Neuronal stem cell (in vitro differentiated cells): ENCODE results near the gene GCHFR.

Experiments
- DNase-seq: peaks from one replicate; pipeline ENCODE4 v3.0.0-alpha.2; 2013; ENCODE audit warnings: low spot score
- H2AFZ ChIP-seq: one replicate; pipeline ENCODE4 v1.6.1; 2013; ENCODE audit warnings: mild to moderate bottlenecking, low read length, inconsistent platforms
- H2AK5ac ChIP-seq: 2 replicates; pipeline ENCODE4 v1.6.1; 2013; ENCODE audit warnings: low read depth, mild to moderate bottlenecking, inconsistent platforms, low read length, moderate library complexity, mixed read lengths
- H2BK120ac ChIP-seq: 2 replicates; pipeline ENCODE4 v1.6.1; 2013; ENCODE audit warnings: low read depth, mild to moderate bottlenecking, inconsistent platforms, low read length, moderate library complexity, mixed read lengths
- H2BK12ac ChIP-seq: one replicate; pipeline ENCODE4 v1.6.1; 2013; ENCODE audit warnings: low read length, inconsistent platforms
- H2BK15ac ChIP-seq: 2 replicates; pipeline ENCODE4 v1.6.1; 2013; ENCODE audit warnings: mild to moderate bottlenecking, low read length, inconsistent platforms, mixed read lengths
- H2BK5ac ChIP-seq: one replicate; pipeline ENCODE4 v1.6.1; 2013; ENCODE audit warnings: inconsistent platforms, mild to moderate bottlenecking, low read length, moderate library complexity
- H3K14ac ChIP-seq: one replicate; pipeline ENCODE4 v1.6.1; 2013; ENCODE audit warnings: low read length, inconsistent platforms
- H3K18ac ChIP-seq: 2 replicates; pipeline ENCODE4 v1.6.1; 2013; ENCODE audit warnings: low read length, inconsistent platforms
- H3K23ac ChIP-seq: 2 replicates; pipeline ENCODE4 v1.6.1; 2013; ENCODE audit warnings: low read depth, mild to moderate bottlenecking, mixed read lengths, low read length, inconsistent platforms; ENCODE audit not compliant: poor library complexity
- H3K27ac ChIP-seq: replicated peaks from 3 replicates; pipeline ENCODE4 v1.5.1; 2013; ENCODE audit warnings: low read length, inconsistent platforms
- H3K27me3 ChIP-seq, 3 experiments: 2 replicates each; pipeline ENCODE4 v1.6.1; 2013; ENCODE audit warnings: low read length in 3 of 3, mild to moderate bottlenecking in 2 of 3, inconsistent platforms in 1 of 3, low read depth in 1 of 3, mixed read lengths in 1 of 3, moderate library complexity in 1 of 3; ENCODE audit not compliant: control insufficient read depth in 3 of 3, insufficient read depth in 3 of 3
- H3K36me3 ChIP-seq, 2 donors: replicated peaks in 1 of 2; 2 replicates each; pipeline ENCODE4 v1.6.1; 2013; ENCODE audit warnings: low read length in 2 of 2; ENCODE audit not compliant: control insufficient read depth in 2 of 2, insufficient read depth in 2 of 2
- H3K4ac ChIP-seq: 2 replicates; pipeline ENCODE4 v1.6.1; 2013; ENCODE audit warnings: inconsistent platforms, mild to moderate bottlenecking, low read length, moderate library complexity
- H3K4me1 ChIP-seq, 2 donors: 1 replicate in 1 of 2; 2 replicates in 1 of 2; pipeline ENCODE4 v1.6.1; 2013; ENCODE audit warnings: low read length in 2 of 2, low read depth in 1 of 2; ENCODE audit not compliant: control insufficient read depth in 2 of 2, insufficient read depth in 1 of 2
- H3K4me2 ChIP-seq: one replicate; pipeline ENCODE4 v1.6.1; 2013; ENCODE audit warnings: mild to moderate bottlenecking, low read length, inconsistent platforms; ENCODE audit not compliant: insufficient read depth, poor library complexity, severe bottlenecking
- H3K4me3 ChIP-seq, 2 donors: 2 replicates each; pipeline ENCODE4 v1.5.1; 2013; ENCODE audit warnings: low read length in 2 of 2, mild to moderate bottlenecking in 2 of 2, inconsistent platforms in 1 of 2, moderate library complexity in 1 of 2
- H3K79me1 ChIP-seq: one replicate; pipeline ENCODE4 v1.6.1; 2013; ENCODE audit warnings: low read depth, mild to moderate bottlenecking, inconsistent platforms, low read length, moderate library complexity
- H3K9ac ChIP-seq: one replicate; pipeline ENCODE4 v1.6.1; 2013; ENCODE audit warnings: mild to moderate bottlenecking, low read depth, low read length, inconsistent platforms; ENCODE audit not compliant: poor library complexity
- H3K9me3 ChIP-seq, 2 donors: replicated peaks in 1 of 2; 2 replicates each; pipeline versions ENCODE3 to v1.6.1; 2013; ENCODE audit warnings: low read length in 2 of 2, mild to moderate bottlenecking in 2 of 2, inconsistent platforms in 1 of 2, low read depth in 1 of 2, mixed read lengths in 1 of 2, moderate library complexity in 1 of 2; ENCODE audit not compliant: control insufficient read depth in 2 of 2, insufficient read depth in 1 of 2
- H4K8ac ChIP-seq: one replicate; pipeline ENCODE4 v1.6.1; 2013; ENCODE audit warnings: low read depth, mild to moderate bottlenecking, inconsistent platforms, low read length, moderate library complexity
- H4K91ac ChIP-seq: one replicate; pipeline ENCODE4 v1.6.1; 2013; ENCODE audit warnings: low read length, low read depth, mild to moderate bottlenecking, inconsistent platforms; ENCODE audit not compliant: poor library complexity
- WGBS, 2 donors: extraction: QIAGEN DNeasy Blood & Tissue Kit; methylation state at CpG; one replicate each; pipeline ENCODE4 v1.1.7; 2013; ENCODE audit warnings: missing lambda C conversion rate in 2 of 2, mixed read lengths in 1 of 2; ENCODE audit not compliant: insufficient read length in 2 of 2, insufficient replicate concordance in 1 of 2; ENCODE audit errors: extremely low coverage in 2 of 2; 5-methylcytosine and 5-hydroxymethylcytosine counted together

Gene GCHFR

DNA sequence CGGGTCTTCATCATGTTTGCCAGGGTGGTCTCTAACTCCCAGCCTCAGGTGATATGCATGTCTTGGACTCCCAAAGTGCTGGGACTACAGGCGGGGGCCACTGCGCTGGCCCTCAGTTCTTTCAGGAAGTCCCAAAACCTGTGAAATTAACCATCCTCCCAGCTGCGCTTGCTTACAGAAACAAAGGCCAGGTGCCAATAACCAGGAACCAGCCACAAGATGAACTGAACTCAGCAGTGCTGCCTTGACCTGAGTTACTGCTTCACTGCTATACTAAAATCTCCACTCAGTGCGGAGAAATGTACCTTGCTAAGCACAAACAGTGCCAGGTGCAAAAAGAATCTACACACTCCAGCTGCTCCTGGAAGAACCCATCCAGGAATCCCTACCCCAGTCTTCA lies 3.9 kb upstream of the GCHFR start:
- Histone ChIP-seq H2AFZ (no peak overlapping the region), H2BK12ac (no peak overlapping the region), H3K14ac (no peak overlapping the region), H3K9ac (no peak overlapping the region), H4K91ac (no peak overlapping the region), H3K4me1 (peaks cover 7 to 9% of the 10 kb centered on the region in 2 donors), H2BK120ac (no peak overlapping the region), H3K4ac (no peak overlapping the region), H3K27ac (no peak overlapping the region), H3K4me3 (no peak overlapping the region), H3K18ac (no peak overlapping the region), H2BK15ac (no peak overlapping the region), H4K8ac (no peak overlapping the region), H3K36me3 (no peaks in the 10 kb centered on the region), H3K9me3 (no peaks in the 10 kb centered on the region), H3K79me1 (no peaks in the 10 kb centered on the region), H2AK5ac (no peak overlapping the region), H3K4me2 (no peak overlapping the region), H3K23ac (no peak overlapping the region), H3K27me3 (peaks cover 0 to 22% (median 4%) of the 10 kb centered on the region in 3 experiments), H2BK5ac (no peak overlapping the region)
- no CpG with 5 or more reads among the region's 5 CpGs for WGBS, 2 donors
- DNase-seq, result no peak

DNA sequence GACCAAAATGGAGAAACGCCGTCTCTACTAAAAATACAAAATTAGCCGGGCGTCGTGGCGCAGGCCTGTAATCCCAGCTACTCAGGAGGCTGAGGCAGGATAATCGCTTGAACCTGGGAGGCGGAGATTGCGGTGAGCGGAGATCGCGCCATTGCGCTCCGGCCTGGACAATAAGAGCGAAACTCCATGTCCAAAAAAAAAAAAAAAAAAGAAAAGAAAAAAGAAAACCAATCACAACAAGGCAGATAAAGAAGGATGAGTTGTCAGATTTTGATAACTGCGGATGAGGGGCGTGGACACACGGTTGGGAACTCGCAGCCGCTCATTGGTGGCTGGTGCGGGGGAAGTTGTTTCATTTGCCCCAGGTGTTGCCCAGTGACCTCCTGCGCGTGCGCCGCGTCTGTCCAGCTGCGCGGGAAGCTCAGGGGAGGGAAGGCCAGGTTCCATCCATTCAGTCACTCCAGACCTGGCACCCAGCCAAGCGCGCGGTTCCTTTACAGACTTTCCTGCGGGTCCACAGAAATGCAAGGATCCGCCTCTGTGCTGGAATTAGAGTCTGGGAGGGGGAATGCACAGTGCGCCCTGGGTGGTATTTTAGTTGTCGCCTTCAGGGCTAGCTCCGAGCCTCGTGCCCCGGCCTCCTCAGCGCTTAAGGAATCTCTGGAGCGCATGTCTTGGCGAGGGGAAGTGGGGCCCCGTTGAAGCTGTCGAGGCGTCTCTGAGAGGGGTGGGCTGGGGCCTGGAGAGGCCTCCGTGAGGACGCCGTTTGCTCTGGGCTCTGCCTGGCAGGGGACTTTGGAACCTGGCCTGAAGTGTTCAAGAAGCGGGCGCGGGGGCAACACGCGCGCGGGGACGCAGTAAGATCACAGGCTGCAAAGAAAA lies 708 bp upstream of the GCHFR start:
- Histone ChIP-seq H2BK5ac (no peak overlapping the region), H3K4ac (no peak overlapping the region), H3K27ac (no peak overlapping the region), H3K4me3 (peak overlapping the region; percentile 47 to 74), H2BK120ac (no peak overlapping the region), H4K8ac (peak overlapping the region; percentile 43), H3K27me3 (peaks cover 0 to 28% (median 4%) of the 10 kb centered on the region in 3 experiments), H3K9ac (no peak overlapping the region), H2BK15ac (peak overlapping the region; percentile 75), H3K9me3 (no peaks in the 10 kb centered on the region), H3K79me1 (no peaks in the 10 kb centered on the region), H3K4me1 (peaks cover 2 to 18% of the 10 kb centered on the region in 2 donors), H3K36me3 (peaks cover 2 to 10% of the 10 kb centered on the region in 2 donors), H2AK5ac (peak overlapping the region; percentile 60), H4K91ac (no peak overlapping the region), H3K18ac (peak overlapping the region; percentile 95), H3K23ac (peak overlapping the region; percentile 93), H2AFZ (peak overlapping the region; percentile 92), H3K4me2 (peak overlapping the region; percentile 98), H2BK12ac (no peak overlapping the region), H3K14ac (peak overlapping the region; percentile 89)
- WGBS, 2 donors, result no CpG with 5 or more reads among the region's 55 CpGs
- DNase-seq, result no peak

DNA sequence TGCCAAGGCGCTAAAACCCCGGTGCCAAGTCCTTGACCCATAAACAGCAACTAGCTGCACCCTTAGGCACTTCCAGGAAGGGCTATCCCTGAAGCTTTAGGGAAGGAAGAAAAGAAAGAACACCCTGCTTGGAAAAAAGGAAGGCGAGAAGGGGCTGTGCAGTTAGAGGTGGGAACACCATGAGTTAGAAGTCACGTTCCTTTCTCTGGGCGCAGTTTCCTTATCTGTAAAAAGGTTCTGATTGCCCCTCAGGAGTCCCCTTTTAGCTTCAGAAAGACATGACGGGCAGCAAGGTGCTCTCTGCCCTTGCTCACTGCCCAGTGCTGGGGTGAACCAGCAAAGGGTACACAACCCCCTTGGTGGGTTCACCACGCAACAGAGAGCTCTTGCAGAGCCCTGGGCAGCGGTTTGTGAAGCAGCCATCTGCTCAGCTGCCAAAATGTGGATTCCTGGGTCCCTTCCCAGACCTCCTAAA lies 798 bp downstream of the GCHFR start:
- Histone ChIP-seq H3K79me1 (no peaks in the 10 kb centered on the region), H2AFZ (peak overlapping the region; percentile 92), H3K18ac (peak overlapping the region; percentile 33), H2AK5ac (peak overlapping the region; percentile 21), H3K4me3 (peak overlapping the region in 1 of 2 donors; percentile 47), H2BK5ac (no peak overlapping the region), H3K27ac (no peak overlapping the region), H2BK120ac (no peak overlapping the region), H3K4me1 (peaks cover 2 to 18% of the 10 kb centered on the region in 2 donors), H3K36me3 (peaks cover 2 to 10% of the 10 kb centered on the region in 2 donors), H3K27me3 (peaks cover 0 to 28% (median 4%) of the 10 kb centered on the region in 3 experiments), H3K4me2 (peak overlapping the region; percentile 98), H3K23ac (peak overlapping the region; percentile 48), H2BK15ac (no peak overlapping the region), H2BK12ac (no peak overlapping the region), H4K8ac (no peak overlapping the region), H3K9ac (no peak overlapping the region), H3K9me3 (no peaks in the 10 kb centered on the region), H3K14ac (no peak overlapping the region), H3K4ac (no peak overlapping the region), H4K91ac (no peak overlapping the region)
- no peak for DNase-seq
- no CpG with 5 or more reads among the region's 8 CpGs for WGBS, 2 donors

DNA sequence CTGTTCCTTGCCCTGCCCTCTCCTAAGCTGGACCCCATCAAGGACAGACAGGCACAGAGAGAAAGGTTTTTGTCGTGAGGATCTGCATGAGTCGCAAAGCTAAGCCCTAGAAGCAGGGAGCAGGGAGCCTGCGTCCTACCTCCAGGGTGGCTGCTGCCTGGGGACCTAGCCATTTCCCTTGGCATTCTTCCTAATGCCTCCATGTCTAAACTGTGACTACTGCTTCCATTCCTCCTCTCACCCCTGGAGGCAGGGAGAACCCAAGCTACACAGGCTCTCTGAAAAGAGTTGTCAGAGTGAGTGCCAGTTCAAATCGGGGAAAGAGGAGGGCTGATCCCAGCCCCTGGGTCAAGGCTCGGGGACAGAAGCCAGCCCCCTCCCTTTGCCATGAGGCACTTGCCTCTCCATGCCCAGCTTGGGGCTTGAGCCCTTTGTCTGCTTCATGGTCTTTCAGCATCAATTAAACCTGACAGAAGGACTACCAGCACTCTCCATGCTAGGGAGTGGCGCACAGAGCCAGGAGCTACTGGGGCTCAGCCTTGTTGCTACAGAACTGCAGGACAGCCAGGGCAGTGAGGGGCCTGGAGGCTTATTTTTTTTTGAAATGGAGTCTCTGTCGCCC lies 2.4 kb downstream of the GCHFR start:
- no peak overlapping the region for H2BK120ac ChIP-seq
- peaks cover 2 to 18% of the 10 kb centered on the region in 2 donors for H3K4me1 ChIP-seq
- H3K14ac ChIP-seq, result no peak overlapping the region
- WGBS, 2 donors, result no CpG with 5 or more reads among the region's 7 CpGs
- peaks cover 2 to 11% of the 10 kb centered on the region in 2 donors for H3K36me3 ChIP-seq
- H3K9me3 ChIP-seq, result no peaks in the 10 kb centered on the region
- H3K23ac ChIP-seq, result peak overlapping the region; percentile 37
- H4K8ac ChIP-seq, result no peak overlapping the region
- H2BK5ac ChIP-seq, result no peak overlapping the region
- peaks cover 0 to 28% (median 4%) of the 10 kb centered on the region in 3 experiments for H3K27me3 ChIP-seq
- peak overlapping the region; percentile 68 for H2AK5ac ChIP-seq
- H3K27ac ChIP-seq, result no peak overlapping the region
- DNase-seq, result no peak
- no peak overlapping the region for H3K4ac ChIP-seq
- no peak overlapping the region for H3K4me3 ChIP-seq
- no peak overlapping the region for H2BK15ac ChIP-seq
- no peaks in the 10 kb centered on the region for H3K79me1 ChIP-seq
- H2AFZ ChIP-seq, result no peak overlapping the region
- no peak overlapping the region for H3K9ac ChIP-seq
- no peak overlapping the region for H3K18ac ChIP-seq
- no peak overlapping the region for H2BK12ac ChIP-seq
- no peak overlapping the region for H4K91ac ChIP-seq
- H3K4me2 ChIP-seq, result no peak overlapping the region
